Measurements from ENCODE around the gene BPIFB6. TPM values are rescaled to one million over a fixed set of nuclear protein-coding genes. Genes with fewer than 3 reads are reported as not detected.

Gene BPIFB6
- total RNA-seq, 4 donors from 2014 or later, result not detected

DNA sequence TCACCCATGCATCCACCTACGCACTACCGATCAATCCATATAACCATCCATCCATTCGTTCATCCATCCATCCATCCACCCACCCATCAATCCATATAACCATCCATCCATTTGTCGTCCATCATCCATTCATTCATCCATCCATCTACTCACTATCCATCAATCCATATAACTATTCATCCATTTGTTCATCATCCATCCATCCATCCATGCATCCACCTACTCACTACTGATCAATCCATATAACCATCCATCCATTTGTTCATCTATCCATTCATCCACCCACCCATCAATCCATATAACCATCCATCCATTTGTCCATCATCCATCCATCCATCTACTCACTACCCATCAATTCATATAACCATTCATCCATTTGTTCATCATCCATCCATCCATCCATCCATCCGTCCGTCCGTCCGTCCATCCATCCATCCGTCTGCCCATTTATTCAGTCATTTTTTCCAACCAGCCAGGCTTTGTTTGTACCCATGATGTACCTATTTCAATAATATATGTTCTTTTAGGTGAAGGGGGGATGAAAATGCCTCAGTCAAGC is 6.1 kb upstream of the BPIFB6 start:
- H3K27ac ChIP-seq, result no peak overlapping the region
- H3K36me3 ChIP-seq, result no peaks in the 10 kb centered on the region
- H3K9me3 ChIP-seq, result no peaks in the 10 kb centered on the region
- no peak for DNase-seq
- H3K27me3 ChIP-seq, result peaks cover 0 to 32% (median 0%) of the 10 kb centered on the region in 4 donors
- TF ChIP-seq, protein P1, sequence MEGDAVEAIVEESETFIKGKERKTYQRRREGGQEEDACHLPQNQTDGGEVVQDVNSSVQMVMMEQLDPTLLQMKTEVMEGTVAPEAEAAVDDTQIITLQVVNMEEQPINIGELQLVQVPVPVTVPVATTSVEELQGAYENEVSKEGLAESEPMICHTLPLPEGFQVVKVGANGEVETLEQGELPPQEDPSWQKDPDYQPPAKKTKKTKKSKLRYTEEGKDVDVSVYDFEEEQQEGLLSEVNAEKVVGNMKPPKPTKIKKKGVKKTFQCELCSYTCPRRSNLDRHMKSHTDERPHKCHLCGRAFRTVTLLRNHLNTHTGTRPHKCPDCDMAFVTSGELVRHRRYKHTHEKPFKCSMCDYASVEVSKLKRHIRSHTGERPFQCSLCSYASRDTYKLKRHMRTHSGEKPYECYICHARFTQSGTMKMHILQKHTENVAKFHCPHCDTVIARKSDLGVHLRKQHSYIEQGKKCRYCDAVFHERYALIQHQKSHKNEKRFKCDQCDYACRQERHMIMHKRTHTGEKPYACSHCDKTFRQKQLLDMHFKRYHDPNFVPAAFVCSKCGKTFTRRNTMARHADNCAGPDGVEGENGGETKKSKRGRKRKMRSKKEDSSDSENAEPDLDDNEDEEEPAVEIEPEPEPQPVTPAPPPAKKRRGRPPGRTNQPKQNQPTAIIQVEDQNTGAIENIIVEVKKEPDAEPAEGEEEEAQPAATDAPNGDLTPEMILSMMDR (IDR thresholded peaks at IDR 0.05), result no peak
- no peak for TF ChIP-seq POLR2A (IDR thresholded peaks at IDR 0.05)
- intact Hi-C loops (cut with DNase I), result no loop called here
- no peak overlapping the region for H3K4me3 ChIP-seq
- WGBS, 2 donors, result 69 to 91% methylated on average over 9 of the region's 9 CpGs
- H3K4me1 ChIP-seq, result no peaks in the 10 kb centered on the region

DNA sequence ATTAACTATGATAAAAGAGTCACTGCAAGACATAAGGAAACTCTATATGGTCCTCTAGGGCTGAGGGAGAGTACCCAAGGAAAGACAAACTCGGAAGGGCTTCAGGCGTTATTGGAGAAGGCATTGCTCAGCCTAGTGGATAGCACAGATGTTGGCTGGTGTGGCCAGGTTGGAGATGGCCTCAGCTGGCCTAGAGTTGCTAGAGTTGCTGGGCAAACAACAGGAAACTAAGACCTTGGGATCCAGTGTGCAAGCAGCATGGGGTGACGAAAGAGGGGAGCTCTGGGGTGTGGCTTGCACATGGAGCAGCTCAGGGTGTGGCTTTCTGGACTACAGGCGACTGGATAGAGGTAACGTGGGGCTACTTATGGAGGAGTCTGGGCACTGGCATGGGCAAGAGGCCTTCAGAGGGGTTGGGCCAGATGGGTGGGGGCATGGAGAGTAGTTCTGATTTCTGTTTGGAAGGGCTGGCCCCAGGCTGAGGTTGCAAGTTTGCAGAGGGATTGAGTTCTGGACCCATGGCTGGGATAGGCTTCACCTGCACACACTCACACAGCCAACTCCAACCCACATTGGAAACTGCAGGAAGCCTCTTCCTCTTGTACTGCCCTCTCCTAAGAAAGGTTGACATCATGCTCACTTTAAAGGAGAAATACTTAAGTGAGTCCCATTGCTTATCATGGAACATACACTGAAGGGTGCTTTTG is 5.2 kb upstream of the BPIFB6 start:
- H3K27me3 ChIP-seq, result peaks cover 0 to 32% (median 0%) of the 10 kb centered on the region in 4 donors
- H3K9me3 ChIP-seq, result no peaks in the 10 kb centered on the region
- no peak for DNase-seq
- H3K27ac ChIP-seq, result no peak overlapping the region
- WGBS, 2 donors, result 52 to 60% methylated on average over 3 to 5 of the region's 5 CpGs
- H3K4me3 ChIP-seq, result no peak overlapping the region
- no peaks in the 10 kb centered on the region for H3K4me1 ChIP-seq
- no peaks in the 10 kb centered on the region for H3K36me3 ChIP-seq
- TF ChIP-seq POLR2A (IDR thresholded peaks at IDR 0.05), result no peak
- TF ChIP-seq, protein P1 (IDR thresholded peaks at IDR 0.05), result no peak
- intact Hi-C loops (cut with DNase I), result no loop called here

DNA sequence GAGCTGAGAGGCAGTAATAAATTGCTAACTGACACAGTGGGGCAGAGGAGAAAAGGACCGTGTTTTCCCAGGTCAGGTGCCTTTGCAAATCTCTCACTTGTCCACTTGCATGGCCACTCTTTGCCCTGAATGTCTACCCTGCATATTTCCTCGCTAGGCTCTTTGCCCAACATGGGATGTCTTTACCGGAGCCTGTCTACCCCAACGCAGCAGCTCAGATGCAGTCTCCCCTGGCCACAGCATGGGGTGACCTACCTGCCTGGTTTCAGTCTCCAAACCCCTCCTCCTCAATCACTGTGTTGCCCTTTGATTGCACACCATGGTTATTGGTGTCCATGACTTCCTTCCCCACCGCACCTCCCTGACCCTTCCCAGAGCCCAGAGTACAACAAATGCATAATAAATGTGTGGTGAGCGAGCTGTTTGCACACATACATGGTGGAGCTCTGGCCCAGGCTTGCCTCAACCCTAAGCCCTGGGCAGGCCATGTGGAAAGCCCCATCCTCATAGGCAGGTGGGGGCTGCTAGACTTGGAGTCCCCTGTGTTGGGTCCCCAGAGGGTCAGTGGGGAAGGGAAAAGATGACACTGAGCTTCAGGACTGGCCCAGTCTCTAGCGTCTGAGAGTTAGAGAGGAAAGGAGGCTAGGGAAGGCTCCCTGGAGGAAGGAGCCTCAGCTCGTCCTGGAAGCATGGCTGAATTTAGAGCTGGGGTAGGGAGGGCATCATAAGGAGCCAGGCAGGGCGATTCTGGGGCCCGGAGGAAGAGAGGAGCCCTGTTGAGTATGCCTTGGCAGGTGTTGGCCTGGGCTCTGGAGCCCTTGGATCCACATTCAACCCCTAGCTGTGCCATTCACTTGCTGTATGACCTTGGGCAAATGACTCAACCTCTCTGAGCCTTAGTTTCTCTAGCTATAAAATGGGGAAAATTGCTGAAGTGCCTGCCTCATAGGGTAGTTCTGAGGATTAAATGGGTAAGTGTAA is 4.4 kb upstream of the BPIFB6 start:
- no peaks in the 10 kb centered on the region for H3K4me1 ChIP-seq
- no peak overlapping the region for H3K4me3 ChIP-seq
- no peak overlapping the region for H3K27ac ChIP-seq
- intact Hi-C loops (cut with DNase I), result no loop called here
- no peaks in the 10 kb centered on the region for H3K9me3 ChIP-seq
- 70 to 71% methylated on average over 8 to 10 of the region's 10 CpGs for WGBS, 2 donors
- peaks cover 0 to 32% (median 0%) of the 10 kb centered on the region in 4 donors for H3K27me3 ChIP-seq
- no peaks in the 10 kb centered on the region for H3K36me3 ChIP-seq
- DNase-seq, result no peak
- TF ChIP-seq, protein P1 (IDR thresholded peaks at IDR 0.05), result no peak
- no peak for TF ChIP-seq POLR2A (IDR thresholded peaks at IDR 0.05)

DNA sequence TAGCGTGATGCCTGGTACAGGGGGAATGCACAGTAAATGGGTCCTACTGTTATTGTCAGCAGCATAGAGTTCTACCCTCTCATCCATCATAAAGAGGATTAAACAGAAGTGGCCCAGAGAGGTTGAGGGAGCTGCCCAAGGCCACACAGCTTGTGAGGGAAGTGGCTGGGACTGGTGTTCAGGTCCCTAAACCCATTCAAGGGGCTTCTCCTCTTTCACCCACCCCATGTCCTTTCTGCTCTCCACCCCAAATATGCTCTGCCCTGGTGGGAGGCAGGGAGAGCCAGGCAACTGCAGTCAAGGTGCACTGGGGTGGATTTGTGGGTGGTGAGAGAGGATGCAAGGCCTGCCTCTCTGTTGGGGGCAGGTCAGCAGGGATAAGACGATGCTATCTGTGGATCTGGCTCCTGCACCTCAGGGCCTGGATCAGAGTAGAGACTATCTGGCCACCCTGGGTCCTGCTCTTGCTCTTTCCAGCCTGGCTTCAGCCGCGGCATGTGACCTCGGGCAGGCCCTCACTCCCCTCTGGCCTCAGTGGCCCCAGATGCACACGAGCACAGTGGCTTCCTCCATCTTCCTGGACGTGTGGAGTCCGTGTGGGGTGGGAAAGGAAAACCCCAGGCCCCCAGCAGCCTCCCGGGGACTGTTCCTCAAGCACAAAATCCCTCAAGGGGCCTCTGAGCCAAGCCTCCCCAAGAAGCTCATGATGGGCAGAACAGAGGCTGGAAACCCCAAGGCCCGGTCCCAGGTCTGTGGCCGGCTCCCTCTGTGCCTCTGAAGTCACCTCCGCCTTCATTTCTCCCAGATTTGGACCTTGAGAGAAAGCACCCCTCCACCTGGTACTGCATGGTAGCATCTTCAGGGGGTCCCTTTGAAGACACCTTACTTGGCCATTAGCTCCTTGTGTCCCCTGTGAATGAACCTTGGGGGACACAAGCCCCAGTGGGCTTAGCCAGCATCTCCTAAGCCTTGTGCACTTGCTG is 3.4 kb upstream of the BPIFB6 start:
- DNase-seq, result no peak
- H3K27me3 ChIP-seq, result peaks cover 0 to 32% (median 0%) of the 10 kb centered on the region in 4 donors
- no peak for TF ChIP-seq POLR2A (IDR thresholded peaks at IDR 0.05)
- TF ChIP-seq, protein P1 (IDR thresholded peaks at IDR 0.05), result no peak
- 70 to 75% methylated on average over 4 to 5 of the region's 12 CpGs for WGBS, 2 donors
- H3K9me3 ChIP-seq, result no peaks in the 10 kb centered on the region
- no peak overlapping the region for H3K27ac ChIP-seq
- H3K36me3 ChIP-seq, result no peaks in the 10 kb centered on the region
- intact Hi-C loops (cut with DNase I), result no loop called here
- no peak overlapping the region for H3K4me3 ChIP-seq
- H3K4me1 ChIP-seq, result no peaks in the 10 kb centered on the region

Data from esophagus squamous epithelium (tissue), 5 donors.